Esophagus muscularis mucosa (tissue), 4 donors: ENCODE measurements around the gene PLD4. TPM values are rescaled to one million over a fixed set of nuclear protein-coding genes. Genes with fewer than 3 reads are reported as not detected.

Source experiments
- DNase-seq: peaks from one replicate; pipeline ENCODE4 v3.0.0-alpha.2; 2017; ENCODE audit errors: extremely low spot score
- H3K27ac ChIP-seq, 4 donors: fragments of 200-600 bp; sonication (generic); replicated peaks in 1 of 4; 1 replicate in 3 of 4; 2 replicates in 1 of 4; pipeline ENCODE4 v1.5.1; 2016 to 2019; ENCODE audit warnings: mild to moderate bottlenecking in 1 of 4
- H3K27me3 ChIP-seq, 4 donors: fragments of 200-600 bp; sonication (generic); one replicate each; pipeline versions ENCODE4 v1.5.1 to v1.6.0; 2016 to 2019
- H3K36me3 ChIP-seq, 4 donors: fragments of 200-600 bp; sonication (generic); one replicate each; pipeline ENCODE4 v1.5.1; 2016 to 2019
- H3K4me1 ChIP-seq, 4 donors: fragments of 200-600 bp; sonication (generic); one replicate each; pipeline ENCODE4 v1.5.1; 2016 to 2019
- H3K4me3 ChIP-seq, 4 donors: fragments of 200-600 bp; sonication (generic); 1 replicate in 2 of 4; 2 replicates in 2 of 4; pipeline ENCODE4 v1.5.1; 2016 to 2019; ENCODE audit warnings: mild to moderate bottlenecking in 4 of 4, moderate library complexity in 1 of 4
- H3K9me3 ChIP-seq, 4 donors: fragments of 200-600 bp; sonication (generic); 1 replicate in 3 of 4; 2 replicates in 1 of 4; pipeline ENCODE4 v1.5.1; 2016 to 2019
- CTCF ChIP-seq, 3 experiments: fragments of 200-600 bp in 2 of 3; fragments of 450-650 bp in 1 of 3; sonication (generic) in 2 of 3; IDR thresholded peaks; one replicate each; pipeline ENCODE4 v1.5.1; 2017 to 2019; ENCODE audit warnings: antibody characterized with exemption in 3 of 3, mild to moderate bottlenecking in 2 of 3, moderate library complexity in 1 of 3
- EP300 ChIP-seq: sonication (generic); formaldehyde crosslinking; IDR thresholded peaks from one replicate; pipeline ENCODE4 v1.6.1; 2017; ENCODE audit warnings: antibody characterized with exemption
- POLR2A ChIP-seq: fragments of 450-650 bp; IDR thresholded peaks from one replicate; pipeline ENCODE4 v1.6.1; 2017; ENCODE audit warnings: antibody characterized with exemption, moderate library complexity, mild to moderate bottlenecking, low read depth
- POLR2AphosphoS5 ChIP-seq, 2 donors: sonication (generic); formaldehyde crosslinking; IDR thresholded peaks; one replicate each; pipeline ENCODE4 v1.6.1; 2017; ENCODE audit warnings: antibody characterized with exemption in 2 of 2
- WGBS: methylation state at CpG from one replicate; pipeline ENCODE4 v1.1.5; 2018; 5-methylcytosine and 5-hydroxymethylcytosine counted together
- intact Hi-C: fragments of 100-400 bp; cut with DNase I; formaldehyde crosslinking; loops from one replicate; pipeline ENCODE4 v1.15.1; 2023
- total RNA-seq, 4 donors: library from RNA; depleted of rRNA; stranded (reverse); fragments of >200 nt; gene quantifications; one replicate each; pipeline versions ENCODE4 v1.1.0 to v1.2.1, GENCODE V29; 2016

The PLD4 gene
- total RNA-seq, 4 donors from 2014 or later, result under 0.01 to 0.50 (median 0.15) TPM

GRCh38 chr14:104893435-104894207 is 31.1 kb upstream of the PLD4 start:
- TF ChIP-seq POLR2AphosphoS5 (IDR thresholded peaks at IDR 0.05) (no peak), POLR2A (no peak), EP300 (no peak), CTCF (IDR thresholded peaks at IDR 0.05) (no peak)
- 83% methylated on average over 14 of the region's 39 CpGs for WGBS
- intact Hi-C loops, result no loop called here

GRCh38 chr14:104894331-104895206 is 30.1 kb upstream of the PLD4 start:
- WGBS, result 86% methylated on average over 20 of the region's 30 CpGs
- no peaks in the 10 kb centered on the region for H3K27me3 ChIP-seq
- peaks cover 0 to 25% (median under 1%) of the 10 kb centered on the region in 4 donors for H3K36me3 ChIP-seq
- TF ChIP-seq POLR2AphosphoS5 (IDR thresholded peaks at IDR 0.05), result no peak
- TF ChIP-seq CTCF (IDR thresholded peaks at IDR 0.05), result no peak
- no peak for TF ChIP-seq POLR2A
- no peak for TF ChIP-seq EP300
- H3K4me1 ChIP-seq, result peaks cover 18 to 34% (median 26%) of the 10 kb centered on the region in 4 donors
- intact Hi-C loops, result loop anchor here (5.0 kb wide), 1 partner anchor 153 kb away; no protein-coding TSS in a partner anchor
- DNase-seq, result no peak
- no peaks in the 10 kb centered on the region for H3K9me3 ChIP-seq
- H3K4me3 ChIP-seq, result no peak overlapping the region
- no peak overlapping the region for H3K27ac ChIP-seq

More at GRCh38 chr14:104893435-104894207, 31.1 kb upstream of the PLD4 start:
- H3K9me3 ChIP-seq, result no peaks in the 10 kb centered on the region
- H3K4me1 ChIP-seq, result peaks cover 18 to 34% (median 26%) of the 10 kb centered on the region in 4 donors
- DNase-seq, result no peak
- no peak overlapping the region for H3K27ac ChIP-seq
- H3K27me3 ChIP-seq, result no peaks in the 10 kb centered on the region
- H3K4me3 ChIP-seq, result no peak overlapping the region
- peaks cover 0 to 35% (median 5%) of the 10 kb centered on the region in 4 donors for H3K36me3 ChIP-seq

GRCh38 chr14:104895207-104895785 is 29.4 kb upstream of the PLD4 start:
- TF ChIP-seq EP300 (no peak), POLR2A (no peak), CTCF (IDR thresholded peaks at IDR 0.05) (no peak)
- Histone ChIP-seq H3K27me3 (no peaks in the 10 kb centered on the region), H3K9me3 (no peaks in the 10 kb centered on the region), H3K4me3 (no peak overlapping the region), H3K27ac (no peak overlapping the region), H3K36me3 (peaks cover 0 to 24% (median 0%) of the 10 kb centered on the region in 4 donors), H3K4me1 (peaks cover 18 to 34% (median 26%) of the 10 kb centered on the region in 4 donors)
- no peak for DNase-seq
- WGBS, result 79% methylated on average over 4 of the region's 9 CpGs
- intact Hi-C loops, result loop anchor here (5.0 kb wide), 1 partner anchor 152 kb away; no protein-coding TSS in a partner anchor

GRCh38 chr14:104895786-104896661 is 28.7 kb upstream of the PLD4 start:
- Histone ChIP-seq H3K4me3 (no peak overlapping the region), H3K4me1 (peaks cover 18 to 34% (median 26%) of the 10 kb centered on the region in 4 donors), H3K9me3 (no peaks in the 10 kb centered on the region), H3K27me3 (no peaks in the 10 kb centered on the region), H3K36me3 (peaks cover 0 to 24% (median 0%) of the 10 kb centered on the region in 4 donors), H3K27ac (no peak overlapping the region)
- intact Hi-C loops, result loop anchor here (5.0 kb wide), 1 partner anchor 151 kb away; no protein-coding TSS in a partner anchor
- DNase-seq, result no peak
- no peak for TF ChIP-seq POLR2A
- WGBS, result 71% methylated on average over 14 of the region's 34 CpGs
